Endothelial cell of umbilical vein (primary cell): ENCODE data around the gene DTNA. TPM values are rescaled to one million over a fixed set of nuclear protein-coding genes. Genes with fewer than 3 reads are reported as not detected.

Source experiments
- BruUV-seq: library from RNA; stranded (reverse); fragments of 400-500 nt; replicated peaks from 2 replicates; lab custom pipeline; 2021; lab: Mats Ljungman, UMichigan
- CTCF ChIA-PET: fragments of 300-600, 350-600 bp; sonication (Branson Sonifier 250); formaldehyde crosslinking; loops from one replicate; lab custom pipeline; 2021; ENCODE audit warnings: antibody characterized with exemption, inconsistent platforms; lab: Charles Lee
- POLR2A ChIA-PET: fragments of 300-600, 350-600 bp; sonication (Branson Sonifier 250); formaldehyde crosslinking; loops from one replicate; lab custom pipeline; 2021; ENCODE audit warnings: antibody characterized with exemption, inconsistent platforms; lab: Charles Lee
- DNase-seq: peaks from one replicate; pipeline ENCODE4 v3.0.0-alpha.2; 2011; ENCODE audit warnings: low read depth, low spot score
- FAIRE-seq: peaks from 2 replicates; lab custom pipeline; 2011; peaks lifted over from hg19 to GRCh38; lab: Jason Lieb, UNC
- H2AFZ ChIP-seq: 2 replicates; pipeline ENCODE4 v1.6.0; 2012; ENCODE audit warnings: low read depth, low read length, control low read depth, inconsistent platforms
- H3K27ac ChIP-seq: 2 replicates; pipeline ENCODE4 v1.5.1; 2011; ENCODE audit warnings: low read depth, mild to moderate bottlenecking, control low read depth, low read length, moderate library complexity; ENCODE audit not compliant: insufficient read depth
- H3K27me3 ChIP-seq, 2 experiments: 2 replicates each; pipeline versions ENCODE4 v1.6.0 to v1.6.1; 2011; ENCODE audit warnings: low read length in 2 of 2, mixed read lengths in 1 of 2; ENCODE audit not compliant: control insufficient read depth in 2 of 2, insufficient read depth in 2 of 2
- H3K36me3 ChIP-seq, 2 experiments: 2 replicates in 1 of 2; 3 replicates in 1 of 2; pipeline ENCODE4 v1.5.1; 2011; ENCODE audit warnings: low read length in 2 of 2, mild to moderate bottlenecking in 1 of 2, moderate library complexity in 1 of 2; ENCODE audit not compliant: control insufficient read depth in 2 of 2, insufficient read depth in 2 of 2; ENCODE audit errors: extremely low read depth in 1 of 2
- H3K4me1 ChIP-seq: 3 replicates; pipeline ENCODE4 v1.5.1; 2011; ENCODE audit warnings: mild to moderate bottlenecking, low read length; ENCODE audit not compliant: control insufficient read depth, insufficient read depth; ENCODE audit errors: extremely low read depth
- H3K4me2 ChIP-seq: 2 replicates; pipeline ENCODE4 v1.6.1; 2011; ENCODE audit warnings: low read length, control low read depth, mixed read lengths; ENCODE audit not compliant: insufficient read depth
- H3K4me3 ChIP-seq, 3 experiments: fragments of 200-600 bp in 1 of 3; sonication (generic), shearing (Covaris generic) in 1 of 3; replicated peaks in 1 of 3; 2 replicates each; pipeline ENCODE4 v1.5.1; 2011 to 2016; ENCODE audit warnings: control low read depth in 3 of 3, low read length in 3 of 3, mild to moderate bottlenecking in 2 of 3, inconsistent platforms in 1 of 3, low read depth in 1 of 3, moderate library complexity in 1 of 3; ENCODE audit not compliant: insufficient read depth in 1 of 3
- H3K79me2 ChIP-seq: 2 replicates; pipeline ENCODE4 v1.6.0; 2012; ENCODE audit warnings: low read length, inconsistent platforms; ENCODE audit not compliant: control insufficient read depth, insufficient read depth
- H3K9ac ChIP-seq: replicated peaks from 2 replicates; pipeline ENCODE3; 2011; ENCODE audit warnings: low read length, control low read depth; ENCODE audit not compliant: insufficient read depth; ENCODE audit errors: extremely low read depth
- H3K9me1 ChIP-seq: replicated peaks from 3 replicates; pipeline ENCODE4 v1.6.0; 2011; ENCODE audit warnings: mild to moderate bottlenecking, low read length; ENCODE audit not compliant: control insufficient read depth, insufficient read depth; ENCODE audit errors: extremely low read depth
- H3K9me3 ChIP-seq: replicated peaks from 2 replicates; pipeline ENCODE4 v1.5.1; 2012; ENCODE audit warnings: low read length, inconsistent platforms; ENCODE audit not compliant: control insufficient read depth, insufficient read depth
- H4K20me1 ChIP-seq: replicated peaks from 2 replicates; pipeline ENCODE3; 2011; ENCODE audit warnings: mild to moderate bottlenecking, low read length; ENCODE audit not compliant: control insufficient read depth, insufficient read depth; ENCODE audit errors: extremely low read depth
- CTCF ChIP-seq, 2 donors: IDR thresholded peaks; 1 replicate in 1 of 2; 2 replicates in 1 of 2; pipeline ENCODE4 v1.5.1; 2011; ENCODE audit warnings: low read length in 2 of 2, mild to moderate bottlenecking in 2 of 2, moderate library complexity in 2 of 2, control low read depth in 1 of 2, inconsistent platforms in 1 of 2, low read depth in 1 of 2; ENCODE audit not compliant: insufficient read depth in 1 of 2; ENCODE audit errors: extremely low read depth in 1 of 2
- EZH2 ChIP-seq: IDR thresholded peaks from 2 replicates; pipeline ENCODE4 v1.6.1; 2012; ENCODE audit warnings: borderline replicate concordance, low read depth, mild to moderate bottlenecking, moderate library complexity, low read length, inconsistent platforms; ENCODE audit not compliant: severe bottlenecking
- FOS ChIP-seq: IDR thresholded peaks from 2 replicates; pipeline ENCODE4 v1.6.1; 2011; ENCODE audit warnings: mild to moderate bottlenecking, low read length, moderate library complexity, borderline replicate concordance; ENCODE audit not compliant: insufficient read depth
- GATA2 ChIP-seq: IDR thresholded peaks from 2 replicates; pipeline ENCODE4 v1.7.0; 2011; ENCODE audit warnings: low read depth, mild to moderate bottlenecking, moderate library complexity, mixed read lengths, low read length; ENCODE audit not compliant: insufficient read length, insufficient read depth
- JUN ChIP-seq: IDR thresholded peaks from 2 replicates; pipeline ENCODE4 v1.6.1; 2011; ENCODE audit warnings: borderline replicate concordance, low read depth; ENCODE audit not compliant: insufficient read length, insufficient read depth
- MAX ChIP-seq: IDR thresholded peaks from 2 replicates; pipeline ENCODE4 v1.6.1; 2011; ENCODE audit not compliant: insufficient read depth, insufficient read length
- MYC ChIP-seq: IDR thresholded peaks from one replicate; pipeline ENCODE4 v1.6.1; 2011; ENCODE audit warnings: mild to moderate bottlenecking, low read depth, low read length
- POLR2A ChIP-seq: IDR thresholded peaks from 2 replicates; pipeline ENCODE4 v1.6.1; 2012; ENCODE audit warnings: low read depth, mild to moderate bottlenecking, control low read depth, low read length
- POLR2AphosphoS5 ChIP-seq: IDR thresholded peaks from 2 replicates; pipeline ENCODE4 v1.6.1; 2012; ENCODE audit warnings: low read depth, mild to moderate bottlenecking, control low read depth, low read length, moderate library complexity; ENCODE audit not compliant: insufficient read depth
- dilution Hi-C: fragments of 300-500 bp; cut with MboI; formaldehyde crosslinking; loops from one replicate; pipeline ENCODE4 v1.15.0; 2019; ENCODE audit warnings: low sequenced_read_pairs; ENCODE audit not compliant: extremely low pct_ligation_motif_present
- intact Hi-C: fragments of 100-400 bp; cut with micrococcal nuclease; formaldehyde crosslinking; loops from one replicate; pipeline ENCODE4 v1.10.0; 2022
- polyA plus RNA-seq, 4 experiments: library from polyadenylated mRNA; depleted of rRNA in 3 of 4; stranded (reverse) in 3 of 4; unstranded in 1 of 4; fragments of >200 nt; gene quantifications; 2 replicates each; pipeline versions ENCODE4 v1.2.1 to v1.2.3, GENCODE V29; 2011 to 2012; ENCODE audit warnings: missing spikeins in 1 of 4
- total RNA-seq: library from RNA; stranded (reverse); gene quantifications from 2 replicates; pipeline ENCODE4 v1.2.3, GENCODE V29; 2021

The DTNA gene
- total and polyA plus RNA-seq, 2 donors (not counting 3 experiments of a cell fraction or from before 2014, with no cell fraction given) = 6.6 to 15.3 TPM

- CTCF ChIA-PET = no interaction called here
Measured at GRCh38 chr18:34844072-34844471, 134.0 kb downstream of the DTNA start.

More at GRCh38 chr18:34844072-34844471, 134.0 kb downstream of the DTNA start:
- no peak for FAIRE-seq
- Histone ChIP-seq H3K9me1 (no peaks in the 10 kb centered on the region), H3K27me3 (no peaks in the 10 kb centered on the region), H3K79me2 (no peaks in the 10 kb centered on the region), H3K36me3 (no peaks in the 10 kb centered on the region), H3K27ac (no peak overlapping the region), H4K20me1 (no peaks in the 10 kb centered on the region), H3K4me1 (no peaks in the 10 kb centered on the region), H3K9ac (no peak overlapping the region), H3K4me3 (no peak overlapping the region), H2AFZ (no peak overlapping the region), H3K9me3 (no peaks in the 10 kb centered on the region), H3K4me2 (no peak overlapping the region)
- TF ChIP-seq POLR2AphosphoS5 = no peak
- TF ChIP-seq POLR2A = no peak
- no peak for TF ChIP-seq MAX
- TF ChIP-seq CTCF (IDR thresholded peaks at IDR 0.05; ENCODE audit: extremely low read depth in 1 of 2, insufficient read depth in 1 of 2, low read depth in 1 of 2, low read length in 2 of 2) = no peak
- no peak for TF ChIP-seq FOS
- no peak for TF ChIP-seq GATA2
- no peak for TF ChIP-seq EZH2
- TF ChIP-seq MYC = no peak
- TF ChIP-seq JUN = no peak
- BruUV-seq = no TSS peak
- dilution Hi-C loops = no loop called here
- intact Hi-C loops = no loop called here
- DNase-seq = no peak
- POLR2A ChIA-PET = no interaction called here
